ENCODE data around the gene TPSG1.
"Not testable (repeated sequence)": the region's sequence is repeated elsewhere in the genome, so short reads cannot be mapped to it uniquely, and the experiment has no call there.

TPSG1 gene

GRCh38 chr16:1225051-1225451 lies at the start of gene TPSG1:
Gene TPSG1, minus strand, starts transcription at chr16:1225268. Its CDS starts 16 bp downstream, at chr16:1225252.
- no peak for DNase-seq

GRCh38 chr16:1274767-1275166 lies 49.7 kb upstream of the TPSG1 start:
- no peak for DNase-seq

GRCh38 chr16:1273816-1274215 lies 48.7 kb upstream of the TPSG1 start:
- DNase-seq = no peak

- DNase-seq = no peak
Observed at GRCh38 chr16:1272453-1273198, 47.6 kb upstream of the TPSG1 start.

GRCh38 chr16:1271724-1272413 lies 46.8 kb upstream of the TPSG1 start:
- DNase-seq = not testable (repeated sequence)

GRCh38 chr16:1271380-1271723 lies 46.3 kb upstream of the TPSG1 start:
- no peak for DNase-seq

GRCh38 chr16:1269418-1269817 lies 44.4 kb upstream of the TPSG1 start:
- DNase-seq = not testable (repeated sequence)

GRCh38 chr16:1265826-1266225 lies 40.8 kb upstream of the TPSG1 start:
- DNase-seq = no peak

GRCh38 chr16:1265090-1265630 lies 40.1 kb upstream of the TPSG1 start:
- no peak for DNase-seq

GRCh38 chr16:1264345-1265089 lies 39.4 kb upstream of the TPSG1 start:
- DNase-seq = no peak

GRCh38 chr16:1263591-1264344 lies 38.7 kb upstream of the TPSG1 start:
- DNase-seq = no peak

GRCh38 chr16:1262846-1263221 lies 37.8 kb upstream of the TPSG1 start:
- no peak for DNase-seq

- DNase-seq = no peak
Observed at GRCh38 chr16:1262210-1262845, 37.3 kb upstream of the TPSG1 start.

- peak; percentile 5 for DNase-seq
Observed at GRCh38 chr16:1261131-1261892, 36.2 kb upstream of the TPSG1 start.

GRCh38 chr16:1260101-1260680 lies 35.1 kb upstream of the TPSG1 start:
- no peak for DNase-seq

GRCh38 chr16:1259760-1260068 lies 34.6 kb upstream of the TPSG1 start:
- no peak for DNase-seq

GRCh38 chr16:1258906-1259759 lies 34.1 kb upstream of the TPSG1 start:
- DNase-seq = no peak

- no peak for DNase-seq
Observed at GRCh38 chr16:1258225-1258600, 33.1 kb upstream of the TPSG1 start.

- DNase-seq = no peak
Observed at GRCh38 chr16:1257561-1258224, 32.6 kb upstream of the TPSG1 start.

- DNase-seq = no peak
Observed at GRCh38 chr16:1256874-1257322, 31.8 kb upstream of the TPSG1 start.

All from activated CD4-positive, alpha-beta T cell treated with anti-CD3 and anti-CD28 coated beads, Interleukin-10, Interleukin-2, amounts not matched to agents 100 ng/mL and 50 ng/mL, durations not matched to agents 16 hours and 8 hours (primary cell).